A549 (cell line): ENCODE data around the gene NR2C1. TPM values are rescaled to one million over a fixed set of nuclear protein-coding genes. Genes with fewer than 3 reads are reported as not detected.

Experiments used
- ATAC-seq, 2 experiments: fragments of 200-7000 bp in 1 of 2; fragments of >200 bp in 1 of 2; cut with Nextera tagmentation in 1 of 2; cut with Tn5 transposase in 1 of 2; 3 replicates each; pipeline versions ENCODE4 v1.8.0 to v1.9.1; 2018 to 2020; ENCODE audit warnings: mild to moderate bottlenecking in 1 of 2, moderate library complexity in 1 of 2
- CTCF ChIA-PET: fragments of 300-600 bp; sonication (Branson Sonifier 250); formaldehyde crosslinking; extraction: SDS; loops from one replicate; lab custom pipeline; 2021; ENCODE audit warnings: antibody characterized with exemption, inconsistent platforms; lab: Yijun Ruan, JAX
- POLR2A ChIA-PET: fragments of 350-600 bp; formaldehyde crosslinking; extraction: SDS; loops from one replicate; lab custom pipeline; 2021; ENCODE audit warnings: antibody characterized with exemption, inconsistent platforms; lab: Yijun Ruan, JAX
- DNase-seq, 2 experiments: peaks; one replicate each; pipeline versions ENCODE4 v3.0.0 to v3.0.0-alpha.2; 2011 to 2016; ENCODE audit warnings: low read depth in 1 of 2, low spot score in 1 of 2
- FAIRE-seq: peaks from 2 replicates; lab custom pipeline; 2011; peaks lifted over from hg19 to GRCh38; lab: Jason Lieb, UNC
- H3K27ac ChIP-seq, 2 experiments: fragments of >200 bp; sonication (Bioruptor Twin); formaldehyde crosslinking; 3 replicates each; pipeline ENCODE4 v1.5.1; 2016 to 2017
- H3K4me1 ChIP-seq: fragments of >200 bp; sonication (Bioruptor Twin); formaldehyde crosslinking; 3 replicates; pipeline ENCODE4 v1.6.1; 2016
- H3K4me2 ChIP-seq: fragments of >200 bp; sonication (Bioruptor Twin); formaldehyde crosslinking; 3 replicates; pipeline ENCODE4 v1.6.1; 2016
- H3K4me3 ChIP-seq: fragments of >200 bp; sonication (Bioruptor Twin); formaldehyde crosslinking; 3 replicates; pipeline ENCODE4 v1.5.1; 2016
- H3K9me3 ChIP-seq: fragments of >200 bp; sonication (Bioruptor Twin); formaldehyde crosslinking; 3 replicates; pipeline ENCODE4 v1.6.1; 2016
- ATOH8 ChIP-seq: fragments of 250-450 bp; sonication (Bioruptor Pico); IDR thresholded peaks from 2 replicates; pipeline ENCODE4 v1.5.0; 2020; ENCODE audit warnings: low read depth, mild to moderate bottlenecking, moderate library complexity
- BHLHE40 ChIP-seq: IDR thresholded peaks from 2 replicates; pipeline ENCODE4 v1.6.1; 2012; ENCODE audit warnings: low read depth, low read length, inconsistent platforms
- CBX2 ChIP-seq: fragments of 200-600 bp; sonication (generic); IDR thresholded peaks from 2 replicates; pipeline ENCODE4 v1.6.1; 2016; ENCODE audit warnings: low read depth, mild to moderate bottlenecking, borderline replicate concordance
- CEBPB ChIP-seq, 2 experiments: fragments of >200 bp in 1 of 2; sonication (Bioruptor Twin) in 1 of 2; formaldehyde crosslinking in 1 of 2; IDR thresholded peaks; 2 replicates each; pipeline ENCODE4 v1.6.1; 2012 to 2016
- CHD4 ChIP-seq: fragments of 200-600 bp; sonication (generic); IDR thresholded peaks from 2 replicates; pipeline ENCODE4 v1.6.1; 2016; ENCODE audit warnings: antibody characterized with exemption, mild to moderate bottlenecking, borderline replicate concordance
- EHMT2 ChIP-seq: fragments of 200-600 bp; sonication (generic); IDR thresholded peaks from 2 replicates; pipeline ENCODE4 v1.6.1; 2016; ENCODE audit warnings: antibody characterized with exemption, low read depth, mild to moderate bottlenecking, moderate library complexity
- ELK1 ChIP-seq: fragments of 150-350 bp; IDR thresholded peaks from 2 replicates; pipeline ENCODE4 v1.6.1; 2014; ENCODE audit warnings: low read depth, mild to moderate bottlenecking, low read length
- ESRRA ChIP-seq: fragments of 150-350 bp; IDR thresholded peaks from 2 replicates; pipeline ENCODE4 v1.6.1; 2014; ENCODE audit warnings: mild to moderate bottlenecking, low read length, borderline replicate concordance
- FOSB ChIP-seq: fragments of 250-450 bp; sonication (Bioruptor Pico); IDR thresholded peaks from 2 replicates; pipeline ENCODE4 v1.5.0; 2020; ENCODE audit warnings: mild to moderate bottlenecking, moderate library complexity
- FOSL2 ChIP-seq, 2 experiments: fragments of 450-650 bp in 1 of 2; fragments of >200 bp in 1 of 2; sonication (Bioruptor Twin) in 1 of 2; formaldehyde crosslinking; IDR thresholded peaks; 2 replicates each; pipeline versions ENCODE4 v1.5.0 to v1.6.1; 2016 to 2020; ENCODE audit warnings: mild to moderate bottlenecking in 1 of 2, moderate library complexity in 1 of 2
- GATA3 ChIP-seq: IDR thresholded peaks from 2 replicates; pipeline ENCODE4 v1.6.1; 2012; ENCODE audit warnings: borderline replicate concordance
- HES2 ChIP-seq: fragments of >200 bp; sonication (Bioruptor Twin); formaldehyde crosslinking; IDR thresholded peaks from 2 replicates; pipeline ENCODE4 v1.6.1; 2016
- HEYL ChIP-seq: fragments of 250-450 bp; sonication (Bioruptor Pico); IDR thresholded peaks from 2 replicates; pipeline ENCODE4 v1.8.0; 2021; ENCODE audit warnings: mild to moderate bottlenecking, moderate library complexity
- HOXA7 ChIP-seq: fragments of 250-450 bp; sonication (Bioruptor Pico); IDR thresholded peaks from 2 replicates; pipeline ENCODE4 v1.5.0; 2020; ENCODE audit warnings: mild to moderate bottlenecking, moderate library complexity
- HOXB5 ChIP-seq: fragments of 250-450 bp; sonication (Bioruptor Pico); IDR thresholded peaks from 2 replicates; pipeline ENCODE4 v1.5.0; 2020; ENCODE audit warnings: mild to moderate bottlenecking, moderate library complexity
- JUN ChIP-seq, 2 experiments: fragments of >200 bp; sonication (Bioruptor Twin); formaldehyde crosslinking; IDR thresholded peaks; 2 replicates in 1 of 2; 3 replicates in 1 of 2; pipeline ENCODE4 v1.6.1; 2016 to 2017
- KDM1A ChIP-seq: fragments of 200-600 bp; sonication (generic); IDR thresholded peaks from 2 replicates; pipeline ENCODE4 v1.6.1; 2016; ENCODE audit warnings: low read depth, mild to moderate bottlenecking
- MAX ChIP-seq: IDR thresholded peaks from 2 replicates; pipeline ENCODE4 v1.6.1; 2012
- NPAS2 ChIP-seq: fragments of 250-450 bp; sonication (Bioruptor Pico); IDR thresholded peaks from 2 replicates; pipeline ENCODE4 v1.8.0; 2022; ENCODE audit warnings: mild to moderate bottlenecking, moderate library complexity, borderline replicate concordance
- PBX3 ChIP-seq: IDR thresholded peaks from 2 replicates; pipeline ENCODE4 v1.6.1; 2012
- PHF8 ChIP-seq: fragments of 200-600 bp; sonication (generic); IDR thresholded peaks from 2 replicates; pipeline ENCODE4 v1.6.1; 2016; ENCODE audit warnings: low read depth, mild to moderate bottlenecking, antibody characterized with exemption, moderate library complexity, borderline replicate concordance
- POLR2A ChIP-seq: IDR thresholded peaks from 2 replicates; pipeline ENCODE4 v1.6.1; 2012; ENCODE audit warnings: mild to moderate bottlenecking, low read length
- POLR2AphosphoS2 ChIP-seq: conservative IDR thresholded peaks from 2 replicates; pipeline ENCODE4 v1.6.1; 2012; ENCODE audit warnings: low read length, improper control_type of control experiment, inconsistent platforms
- RARB ChIP-seq: fragments of 250-450 bp; sonication (Bioruptor Pico); IDR thresholded peaks from 2 replicates; pipeline ENCODE4 v1.8.0; 2021; ENCODE audit warnings: mild to moderate bottlenecking, moderate library complexity
- RCOR1 ChIP-seq: fragments of 150-350 bp; IDR thresholded peaks from 2 replicates; pipeline ENCODE4 v1.6.1; 2014; ENCODE audit warnings: antibody characterized with exemption, low read length, low read depth
- RFX5 ChIP-seq: fragments of 450-650 bp; IDR thresholded peaks from 2 replicates; pipeline ENCODE4 v1.7.1; 2014; ENCODE audit warnings: antibody characterized with exemption, mild to moderate bottlenecking, moderate library complexity
- RNF2 ChIP-seq: fragments of 200-600 bp; sonication (generic); IDR thresholded peaks from 2 replicates; pipeline ENCODE4 v1.6.1; 2016; ENCODE audit warnings: low read depth, mild to moderate bottlenecking, antibody characterized with exemption, moderate library complexity, borderline replicate concordance
- SMC3 ChIP-seq: fragments of >200 bp; sonication (Bioruptor Twin); formaldehyde crosslinking; IDR thresholded peaks from 3 replicates; pipeline ENCODE4 v1.6.1; 2018; ENCODE audit warnings: inconsistent platforms
- USF2 ChIP-seq: fragments of 450-650 bp; IDR thresholded peaks from 2 replicates; pipeline ENCODE4 v1.6.1; 2014; ENCODE audit warnings: antibody characterized with exemption
- ZC3H11A ChIP-seq: fragments of 450-650 bp; IDR thresholded peaks from 2 replicates; pipeline ENCODE4 v1.6.1; 2014; ENCODE audit warnings: antibody characterized with exemption, mild to moderate bottlenecking
- WGBS: methylation state at CpG from one replicate; pipeline ENCODE4 v1.1.6; 2017; ENCODE audit errors: missing lambda C conversion rate; 5-methylcytosine and 5-hydroxymethylcytosine counted together
- polyA plus RNA-seq, 4 experiments: library from polyadenylated mRNA; depleted of rRNA in 3 of 4; stranded (reverse); fragments of >200 nt; fragmentation: RNase III in 1 of 4; extraction: RNeasy Plus Mini Kit Qiagen cat#74134 plus additional on column Dnase treatment in 1 of 4; gene quantifications; 2 replicates in 3 of 4; 3 replicates in 1 of 4; pipeline ENCODE4 v1.2.3, GENCODE V29; 2011 to 2017

NR2C1 gene
- polyA plus RNA-seq, 2 of the 4 experiments (the other 2 are of a cell fraction), result 24.7 to 55.2 TPM

- ChIA-PET CTCF (interaction anchor here (0.8 kb wide), 1 partner anchor 10 kb away, joined by 3 read pairs; no protein-coding TSS in a partner anchor), POLR2A (no interaction called here)
- WGBS, result 75% methylated on average over 2 of the region's 2 CpGs
- Histone ChIP-seq H3K9me3 (no peaks in the 10 kb centered on the region), H3K27ac (no peak overlapping the region), H3K4me3 (no peak overlapping the region), H3K4me2 (no peak overlapping the region), H3K4me1 (no peaks in the 10 kb centered on the region)
- no peak for FAIRE-seq
- DNase-seq, result no peak
- TF ChIP-seq USF2 (no peak), POLR2AphosphoS2 (no peak), GATA3 (no peak), PHF8 (no peak), SMC3 (no peak), HOXA7 (CRISPR knock-in tag) (no peak), JUN (IDR thresholded peaks at IDR 0.05) (no peak), ESRRA (no peak), CBX2 (no peak), POLR2A (no peak), ZC3H11A (no peak)
- no peak for ATAC-seq
Observed at GRCh38 chr12:94972795-94973194, 100.6 kb downstream of the NR2C1 start.

- no peaks in the 10 kb centered on the region for H3K9me3 ChIP-seq
- no peak for ATAC-seq
- no peaks in the 10 kb centered on the region for H3K4me1 ChIP-seq
- DNase-seq, result no peak
- WGBS, result 90% methylated on average over 2 of the region's 2 CpGs
- no peak for TF ChIP-seq HEYL
- no peak for TF ChIP-seq RNF2
- TF ChIP-seq POLR2A, result no peak
- TF ChIP-seq NPAS2 (CRISPR knock-in tag), result no peak
- TF ChIP-seq ESRRA, result no peak
- no peak for TF ChIP-seq RFX5
- TF ChIP-seq BHLHE40, result no peak
- no peak for TF ChIP-seq HOXA7 (CRISPR knock-in tag)
- TF ChIP-seq ZC3H11A, result no peak
- no peak for TF ChIP-seq ELK1
- TF ChIP-seq CEBPB (IDR thresholded peaks at IDR 0.05), result no peak
- TF ChIP-seq RCOR1, result no peak
- TF ChIP-seq PHF8, result no peak
- TF ChIP-seq HES2, result no peak
- no peak overlapping the region for H3K27ac ChIP-seq
- H3K4me2 ChIP-seq, result no peak overlapping the region
- CTCF ChIA-PET, result no interaction called here
- POLR2A ChIA-PET, result no interaction called here
- no peak for FAIRE-seq
- H3K4me3 ChIP-seq, result no peak overlapping the region
Observed at GRCh38 chr12:94971923-94972322, 101.5 kb downstream of the NR2C1 start.

- ATAC-seq (no peak), DNase-seq (no peak), FAIRE-seq (no peak)
- H3K27ac ChIP-seq, result no peak overlapping the region
- H3K9me3 ChIP-seq, result no peaks in the 10 kb centered on the region
- no peaks in the 10 kb centered on the region for H3K4me1 ChIP-seq
- 89% methylated on average over 1 of the region's 1 CpG for WGBS
- no peak for TF ChIP-seq RNF2
- TF ChIP-seq BHLHE40, result no peak
- TF ChIP-seq HEYL, result no peak
- no peak for TF ChIP-seq HOXB5 (CRISPR knock-in tag)
- no peak for TF ChIP-seq PBX3
- no peak for TF ChIP-seq JUN (IDR thresholded peaks at IDR 0.05)
- TF ChIP-seq ATOH8 (CRISPR knock-in tag), result no peak
- no peak for TF ChIP-seq FOSL2 (IDR thresholded peaks at IDR 0.05)
- TF ChIP-seq FOSL2 (CRISPR knock-in tag; IDR thresholded peaks at IDR 0.05), result no peak
- TF ChIP-seq EHMT2, result no peak
- no peak for TF ChIP-seq KDM1A
- TF ChIP-seq PHF8, result no peak
- no peak for TF ChIP-seq FOSB (CRISPR knock-in tag)
- TF ChIP-seq RARB (CRISPR knock-in tag), result no peak
- no peak for TF ChIP-seq MAX
- TF ChIP-seq NPAS2 (CRISPR knock-in tag), result no peak
- no peak for TF ChIP-seq CHD4
- no peak overlapping the region for H3K4me2 ChIP-seq
- POLR2A ChIA-PET, result no interaction called here
- CTCF ChIA-PET, result interaction anchor here (0.7 to 0.8 kb wide), 2 partner anchors 11 to 196 kb away, joined by 3 to 4 read pairs; no protein-coding TSS in a partner anchor
- H3K4me3 ChIP-seq, result no peak overlapping the region
Observed at GRCh38 chr12:94970560-94970959, 102.9 kb downstream of the NR2C1 start.
